Measurements from ENCODE around the gene TCL1A.
"Not testable (repeated sequence)": the region's sequence is repeated elsewhere in the genome, so short reads cannot be mapped to it uniquely, and the experiment has no call there.

TCL1A gene

GRCh38 chr14:95733212-95733611 is 19.3 kb upstream of the TCL1A start (continued):
- no peak for TF ChIP-seq ELK4 (IDR thresholded peaks at IDR 0.05; ENCODE audit: borderline replicate concordance, low read depth, low read length)
- no peak for TF ChIP-seq ZBTB20 (tag by site-specific recombination; IDR thresholded peaks at IDR 0.05)

DNA sequence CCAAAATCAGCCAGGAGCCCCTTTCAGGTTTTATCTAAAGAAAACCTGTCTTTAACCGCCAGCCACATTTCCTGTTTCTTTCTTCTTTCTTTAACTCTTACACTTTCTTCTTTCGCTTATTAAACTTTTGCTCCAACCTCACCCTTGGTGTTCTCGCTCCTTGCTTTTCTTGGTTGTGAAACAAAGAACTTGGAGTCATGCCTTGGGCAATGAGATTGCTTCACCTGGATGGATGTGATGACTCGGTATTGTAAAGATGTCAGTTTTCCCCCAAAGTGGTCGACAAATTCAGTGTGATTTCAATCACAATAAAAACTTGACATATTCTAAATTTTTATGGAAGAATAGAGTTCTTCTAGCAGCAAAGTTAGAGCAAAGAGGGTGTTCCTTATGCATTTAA is 16.2 kb upstream of the TCL1A start:
- H3K9me3 ChIP-seq (ENCODE audit: control insufficient read depth, insufficient read depth, low read depth, low read length) = no peaks in the 10 kb centered on the region
- H3K36me3 ChIP-seq (ENCODE audit: control insufficient read depth in 2 of 2, insufficient read depth in 1 of 2, low read length in 2 of 2) = no peaks in the 10 kb centered on the region
- POLR2A ChIA-PET = no interaction called here
- CTCF ChIA-PET = no interaction called here
- H3K4me1 ChIP-seq (ENCODE audit: control insufficient read depth, insufficient read depth, low read length) = no peaks in the 10 kb centered on the region
- no peak for TF ChIP-seq SCRT1 (tag by site-specific recombination; IDR thresholded peaks at IDR 0.05; ENCODE audit: borderline replicate concordance)
- TF ChIP-seq ZNF391 (tag by site-specific recombination; IDR thresholded peaks at IDR 0.05; ENCODE audit: borderline replicate concordance, low read depth) = no peak
- no peak overlapping the region for H3K27ac ChIP-seq (ENCODE audit: extremely low read depth, low read depth, low read length)
- H3K4me3 ChIP-seq (ENCODE audit: low read depth, low read length) = no peak overlapping the region

GRCh38 chr14:95729402-95730028 is 15.6 kb upstream of the TCL1A start:
- H3K27ac ChIP-seq (ENCODE audit: extremely low read depth, low read depth, low read length); H3K36me3 ChIP-seq (ENCODE audit: control insufficient read depth in 2 of 2, insufficient read depth in 1 of 2, low read length in 2 of 2); H3K4me3 ChIP-seq (ENCODE audit: low read depth, low read length); H3K9me3 ChIP-seq (ENCODE audit: control insufficient read depth, insufficient read depth, low read depth, low read length); POLR2A ChIA-PET; H3K4me1 ChIP-seq (ENCODE audit: control insufficient read depth, insufficient read depth, low read length): not testable (repeated sequence)
- CTCF ChIA-PET = interaction anchor here (1.0 kb wide), 1 partner anchor 43 kb away, joined by 4 read pairs; no protein-coding TSS in a partner anchor

- ChIA-PET POLR2A (no interaction called here), CTCF (interaction anchor here (0.5 to 1.5 kb wide), 3 partner anchors 12 to 75 kb away, joined by 3 to 4 read pairs (median 3); no protein-coding TSS in a partner anchor)
- no peak for TF ChIP-seq ZNF558 (tag by site-specific recombination; IDR thresholded peaks at IDR 0.05)
- Histone ChIP-seq H3K4me1 (ENCODE audit: control insufficient read depth, insufficient read depth, low read length) (no peaks in the 10 kb centered on the region), H3K4me3 (ENCODE audit: low read depth, low read length) (no peak overlapping the region), H3K27ac (ENCODE audit: extremely low read depth, low read depth, low read length) (no peak overlapping the region), H3K36me3 (ENCODE audit: control insufficient read depth in 2 of 2, insufficient read depth in 1 of 2, low read length in 2 of 2) (no peaks in the 10 kb centered on the region), H3K9me3 (ENCODE audit: control insufficient read depth, insufficient read depth, low read depth, low read length) (no peaks in the 10 kb centered on the region; the same call in 1 of the 2 replicates)
Observed at GRCh38 chr14:95727056-95727700, 13.3 kb upstream of the TCL1A start.

GRCh38 chr14:95725685-95726336 is 11.9 kb upstream of the TCL1A start:
- ChIA-PET POLR2A (no interaction called here), CTCF (interaction anchor here (0.5 kb wide), 1 partner anchor 48 kb away, joined by 3 read pairs; no protein-coding TSS in a partner anchor)
- H3K4me3 ChIP-seq (ENCODE audit: low read depth, low read length) = no peak overlapping the region
- H3K27ac ChIP-seq (ENCODE audit: extremely low read depth, low read depth, low read length) = no peak overlapping the region
- no peaks in the 10 kb centered on the region; the same call in 1 of the 2 replicates for H3K9me3 ChIP-seq (ENCODE audit: control insufficient read depth, insufficient read depth, low read depth, low read length)
- H3K4me1 ChIP-seq (ENCODE audit: control insufficient read depth, insufficient read depth, low read length) = no peaks in the 10 kb centered on the region
- H3K36me3 ChIP-seq (ENCODE audit: control insufficient read depth in 2 of 2, insufficient read depth in 1 of 2, low read length in 2 of 2) = no peaks in the 10 kb centered on the region
- no peak for TF ChIP-seq ZNF768 (tag by site-specific recombination; IDR thresholded peaks at IDR 0.05)
- no peak for TF ChIP-seq SCRT2 (tag by site-specific recombination; IDR thresholded peaks at IDR 0.05)
- no peak for TF ChIP-seq OVOL3 (tag by site-specific recombination; IDR thresholded peaks at IDR 0.05)
- TF ChIP-seq, protein P1, sequence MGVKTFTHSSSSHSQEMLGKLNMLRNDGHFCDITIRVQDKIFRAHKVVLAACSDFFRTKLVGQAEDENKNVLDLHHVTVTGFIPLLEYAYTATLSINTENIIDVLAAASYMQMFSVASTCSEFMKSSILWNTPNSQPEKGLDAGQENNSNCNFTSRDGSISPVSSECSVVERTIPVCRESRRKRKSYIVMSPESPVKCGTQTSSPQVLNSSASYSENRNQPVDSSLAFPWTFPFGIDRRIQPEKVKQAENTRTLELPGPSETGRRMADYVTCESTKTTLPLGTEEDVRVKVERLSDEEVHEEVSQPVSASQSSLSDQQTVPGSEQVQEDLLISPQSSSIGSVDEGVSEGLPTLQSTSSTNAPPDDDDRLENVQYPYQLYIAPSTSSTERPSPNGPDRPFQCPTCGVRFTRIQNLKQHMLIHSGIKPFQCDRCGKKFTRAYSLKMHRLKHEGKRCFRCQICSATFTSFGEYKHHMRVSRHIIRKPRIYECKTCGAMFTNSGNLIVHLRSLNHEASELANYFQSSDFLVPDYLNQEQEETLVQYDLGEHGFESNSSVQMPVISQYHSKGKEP (tag by site-specific recombination; IDR thresholded peaks at IDR 0.05) = no peak
- TF ChIP-seq TRIM28 (IDR thresholded peaks at IDR 0.05; ENCODE audit: borderline replicate concordance, low read length) = no peak
- no peak for TF ChIP-seq ZNF76 (tag by site-specific recombination; IDR thresholded peaks at IDR 0.05; ENCODE audit: borderline replicate concordance, low read depth)
- TF ChIP-seq ZNF521 (tag by site-specific recombination; IDR thresholded peaks at IDR 0.05) = no peak
- no peak for TF ChIP-seq ZNF426 (tag by site-specific recombination; IDR thresholded peaks at IDR 0.05)
- no peak for TF ChIP-seq ZNF510 (tag by site-specific recombination; IDR thresholded peaks at IDR 0.05; ENCODE audit: insufficient replicate concordance)
- TF ChIP-seq ZNF366 (tag by site-specific recombination; conservative IDR thresholded peaks at IDR 0.05) = no peak
- no peak for TF ChIP-seq ZNF146 (tag by site-specific recombination; IDR thresholded peaks at IDR 0.05)
- TF ChIP-seq GLI4 (tag by site-specific recombination; IDR thresholded peaks at IDR 0.05) = no peak
- no peak for TF ChIP-seq ZNF26 (tag by site-specific recombination; IDR thresholded peaks at IDR 0.05)
- no peak for TF ChIP-seq ZNF501 (tag by site-specific recombination; IDR thresholded peaks at IDR 0.05)
- TF ChIP-seq ZNF184 (tag by site-specific recombination; IDR thresholded peaks at IDR 0.05) = no peak
- no peak for TF ChIP-seq ZNF707 (tag by site-specific recombination; IDR thresholded peaks at IDR 0.05)
